HepG2 (cell line): Measurements from ENCODE around the gene IL1R1. TPM values are rescaled to one million over a fixed set of nuclear protein-coding genes. Genes with fewer than 3 reads are reported as not detected.

ENCODE experiments used
- CEBPG ChIP-seq: IDR thresholded peaks from 2 replicates; pipeline ENCODE4 v1.6.1; 2016
- ELF3 ChIP-seq: IDR thresholded peaks from 2 replicates; pipeline ENCODE4 v1.6.1; 2016; ENCODE audit warnings: missing genetic modification reagents, missing compliant biosample characterization
- FOSL1 ChIP-seq: sonication (generic); formaldehyde crosslinking; IDR thresholded peaks from 2 replicates; pipeline ENCODE4 v1.9.0; 2021; ENCODE audit warnings: missing genetic modification reagents, borderline replicate concordance
- FOSL2 ChIP-seq: sonication (generic); formaldehyde crosslinking; IDR thresholded peaks from 2 replicates; pipeline ENCODE4 v1.4.0; 2020; ENCODE audit warnings: missing genetic modification reagents
- FOXP1 ChIP-seq, 2 experiments: fragments of 450-650 bp in 1 of 2; IDR thresholded peaks; 2 replicates each; pipeline ENCODE4 v1.6.1; 2017 to 2018; ENCODE audit warnings: antibody characterized with exemption in 1 of 2
- HMGXB3 ChIP-seq: sonication (generic); formaldehyde crosslinking; IDR thresholded peaks from 2 replicates; pipeline ENCODE4 v1.4.0; 2020; ENCODE audit warnings: missing genetic modification reagents, borderline replicate concordance
- KAT7 ChIP-seq: IDR thresholded peaks from 2 replicates; pipeline ENCODE4 v1.6.1; 2018; ENCODE audit warnings: borderline replicate concordance, missing compliant biosample characterization
- MTA1 ChIP-seq: sonication (generic); formaldehyde crosslinking; IDR thresholded peaks from 2 replicates; pipeline ENCODE4 v1.4.0; 2020; ENCODE audit warnings: missing genetic modification reagents, mild to moderate bottlenecking, borderline replicate concordance
- MTF1 ChIP-seq: sonication (generic); formaldehyde crosslinking; IDR thresholded peaks from 2 replicates; pipeline ENCODE4 v1.5.0; 2020; ENCODE audit warnings: missing genetic modification reagents
- NFE2L2 ChIP-seq: fragments of 150-350 bp; IDR thresholded peaks from 2 replicates; pipeline ENCODE4 v1.6.1; 2014; ENCODE audit warnings: low read length
- NFKB2 ChIP-seq: sonication (generic); formaldehyde crosslinking; IDR thresholded peaks from 2 replicates; pipeline ENCODE4 v1.4.0; 2020; ENCODE audit warnings: missing genetic modification reagents, borderline replicate concordance
- NFYC ChIP-seq: IDR thresholded peaks from 2 replicates; pipeline ENCODE4 v1.6.1; 2016; ENCODE audit warnings: missing genetic modification reagents, missing compliant biosample characterization
- NPAS2 ChIP-seq: sonication (generic); formaldehyde crosslinking; IDR thresholded peaks from 2 replicates; pipeline ENCODE4 v1.8.0; 2022; ENCODE audit warnings: mild to moderate bottlenecking, missing genetic modification reagents, borderline replicate concordance
- SIX4 ChIP-seq: sonication (generic); formaldehyde crosslinking; IDR thresholded peaks from 2 replicates; pipeline ENCODE4 v1.4.0; 2020; ENCODE audit warnings: missing genetic modification reagents
- SPEN ChIP-seq: sonication (generic); formaldehyde crosslinking; IDR thresholded peaks from 2 replicates; pipeline ENCODE4 v1.5.1; 2020; ENCODE audit warnings: low read depth, mild to moderate bottlenecking, missing genetic modification reagents
- SSRP1 ChIP-seq: IDR thresholded peaks from 2 replicates; pipeline ENCODE4 v1.6.1; 2016; ENCODE audit warnings: control low read depth
- TEAD3 ChIP-seq: optimal IDR thresholded peaks from 2 replicates; pipeline ENCODE3; 2016; ENCODE audit warnings: borderline replicate concordance
- ZFP36 ChIP-seq: fragments of 150-350 bp; IDR thresholded peaks from 2 replicates; pipeline ENCODE4 v1.6.1; 2018; ENCODE audit warnings: borderline replicate concordance, low read length, low read depth; ENCODE audit not compliant: partially characterized antibody
- ZFYVE20 ChIP-seq: sonication (generic); formaldehyde crosslinking; IDR thresholded peaks from 2 replicates; pipeline ENCODE4 v1.8.0; 2023; ENCODE audit warnings: low read depth, mild to moderate bottlenecking, moderate library complexity, missing genetic modification reagents, borderline replicate concordance
- ZNF101 ChIP-seq: sonication (generic); formaldehyde crosslinking; IDR thresholded peaks from 2 replicates; pipeline ENCODE4 v1.4.0; 2020; ENCODE audit warnings: mild to moderate bottlenecking, low read depth, missing genetic modification reagents, borderline replicate concordance
- ZNF3 ChIP-seq: IDR thresholded peaks from 2 replicates; pipeline ENCODE4 v1.7.0; 2017; ENCODE audit warnings: inconsistent platforms
- ZNF777 ChIP-seq: sonication (generic); formaldehyde crosslinking; IDR thresholded peaks from 2 replicates; pipeline ENCODE4 v1.4.0; 2020; ENCODE audit warnings: missing genetic modification reagents
- polyA plus RNA-seq, 8 experiments: library from polyadenylated mRNA; depleted of rRNA in 3 of 8; stranded (reverse) in 7 of 8; unstranded in 1 of 8; fragments of >200 nt; fragmentation: Illumina TruSeq in 4 of 8; extraction: Trizol in 4 of 8; gene quantifications; 2 replicates each; pipeline versions ENCODE4 v1.2.1 to v1.2.3, GENCODE V29; 2011 to 2016; ENCODE audit warnings: low read depth in 4 of 8, missing spikeins in 1 of 8, mixed read lengths in 1 of 8; ENCODE audit not compliant: insufficient read depth in 1 of 8
- total RNA-seq, 5 experiments: library from RNA; depleted of rRNA; stranded (reverse); fragments of >200 nt; fragmentation: Illumina TruSeq; extraction: Trizol; gene quantifications; 2 replicates each; pipeline ENCODE4 v1.2.3, GENCODE V29; 2016; ENCODE audit warnings: low read depth in 1 of 5
- TF ChIP-seq, protein P1 (sequence below): sonication (generic); formaldehyde crosslinking; IDR thresholded peaks from 2 replicates; pipeline ENCODE4 v1.4.0; 2020; ENCODE audit warnings: mild to moderate bottlenecking, missing genetic modification reagents
- TF ChIP-seq, protein P2 (sequence below): sonication (generic); formaldehyde crosslinking; IDR thresholded peaks from 2 replicates; pipeline ENCODE4 v1.4.0; 2020; ENCODE audit warnings: mild to moderate bottlenecking, missing genetic modification reagents
- TF ChIP-seq, protein P3 (sequence below): sonication (generic); formaldehyde crosslinking; IDR thresholded peaks from 2 replicates; pipeline ENCODE4 v1.8.1; 2023; ENCODE audit warnings: mild to moderate bottlenecking, missing genetic modification reagents

The IL1R1 gene
- total and polyA plus RNA-seq, 2 of the 13 experiments (the other 11 are each of a cell fraction or from before 2014, with no cell fraction given), result 38.0 to 93.1 TPM

DNA sequence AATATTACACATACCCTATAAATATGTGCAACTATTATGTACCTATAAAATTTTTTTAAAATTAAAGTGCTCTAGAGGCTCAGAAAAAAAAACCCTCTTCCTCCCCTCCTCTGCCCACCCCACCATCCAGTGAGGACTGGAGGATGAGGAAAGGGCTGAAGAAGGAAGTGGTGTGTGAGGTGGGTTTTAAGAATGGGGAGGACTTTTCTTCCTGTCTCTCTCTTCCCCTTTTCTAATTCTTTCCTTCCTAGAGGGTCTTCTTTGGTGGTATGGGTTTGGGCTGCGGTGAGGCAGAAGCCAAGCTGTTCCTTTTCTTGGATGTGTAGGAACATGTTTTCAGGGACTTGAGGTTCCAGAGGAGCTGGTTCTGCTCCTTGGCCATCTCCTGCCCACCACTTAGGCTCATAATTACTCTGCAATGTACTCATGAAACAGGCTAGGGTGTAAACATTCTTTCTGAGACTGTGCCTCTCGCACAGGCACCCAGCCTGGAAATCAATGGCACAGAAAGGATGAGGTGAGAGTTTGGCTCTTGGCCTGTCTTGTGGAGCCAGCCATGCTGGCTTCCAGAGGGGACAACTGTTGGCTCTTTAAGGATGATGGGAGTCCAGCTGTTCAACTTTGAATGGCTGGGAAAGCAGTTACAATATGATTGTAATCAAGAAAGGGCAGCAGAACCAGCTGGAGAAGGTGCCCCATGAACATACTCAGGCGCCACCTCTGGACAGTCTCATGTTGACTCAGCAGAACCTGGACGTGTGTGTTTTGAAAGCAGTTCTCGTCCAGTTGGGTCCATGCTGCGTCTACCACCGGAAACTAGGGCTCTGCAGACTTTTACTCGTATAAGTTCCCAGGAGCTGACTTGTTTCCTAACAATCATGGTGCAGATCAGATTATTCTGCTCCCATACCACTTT is 82.5 kb downstream of the IL1R1 start (continued):
- no peak for TF ChIP-seq ZFP36
- no peak for TF ChIP-seq FOXP1 (IDR thresholded peaks at IDR 0.05)
- no peak for TF ChIP-seq FOXP1 (CRISPR knock-in tag; IDR thresholded peaks at IDR 0.05)
- TF ChIP-seq ZNF3 (CRISPR knock-in tag), result no peak
- 0 out of 2 replicates have a peak, but pooled peaks have one; percentile 32 for TF ChIP-seq FOSL2 (CRISPR knock-in tag)
- no peak for TF ChIP-seq KAT7 (CRISPR knock-in tag)
- TF ChIP-seq ZNF101, result no peak
- peak; percentile 82 for TF ChIP-seq ZNF777 (CRISPR knock-in tag)
- TF ChIP-seq, protein P1, sequence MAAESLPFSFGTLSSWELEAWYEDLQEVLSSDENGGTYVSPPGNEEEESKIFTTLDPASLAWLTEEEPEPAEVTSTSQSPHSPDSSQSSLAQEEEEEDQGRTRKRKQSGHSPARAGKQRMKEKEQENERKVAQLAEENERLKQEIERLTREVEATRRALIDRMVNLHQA, result no peak
- TF ChIP-seq HMGXB3 (CRISPR knock-in tag), result no peak
- TF ChIP-seq CEBPG (CRISPR knock-in tag), result no peak
- no peak for TF ChIP-seq FOSL1 (CRISPR knock-in tag)
- no peak for TF ChIP-seq SPEN
- TF ChIP-seq TEAD3, result no peak
- no peak for TF ChIP-seq NPAS2 (CRISPR knock-in tag)
- TF ChIP-seq, protein P2, sequence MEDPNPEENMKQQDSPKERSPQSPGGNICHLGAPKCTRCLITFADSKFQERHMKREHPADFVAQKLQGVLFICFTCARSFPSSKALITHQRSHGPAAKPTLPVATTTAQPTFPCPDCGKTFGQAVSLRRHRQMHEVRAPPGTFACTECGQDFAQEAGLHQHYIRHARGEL, result no peak
- TF ChIP-seq SSRP1, result no peak
- no peak for TF ChIP-seq NFKB2 (CRISPR knock-in tag)
- TF ChIP-seq NFE2L2, result peak; percentile 25
- TF ChIP-seq MTA1 (CRISPR knock-in tag), result no peak
- TF ChIP-seq ZFYVE20, result no peak
- TF ChIP-seq NFYC, result no peak
- TF ChIP-seq SIX4 (CRISPR knock-in tag), result no peak
- no peak for TF ChIP-seq MTF1 (CRISPR knock-in tag)
- TF ChIP-seq, protein P3, sequence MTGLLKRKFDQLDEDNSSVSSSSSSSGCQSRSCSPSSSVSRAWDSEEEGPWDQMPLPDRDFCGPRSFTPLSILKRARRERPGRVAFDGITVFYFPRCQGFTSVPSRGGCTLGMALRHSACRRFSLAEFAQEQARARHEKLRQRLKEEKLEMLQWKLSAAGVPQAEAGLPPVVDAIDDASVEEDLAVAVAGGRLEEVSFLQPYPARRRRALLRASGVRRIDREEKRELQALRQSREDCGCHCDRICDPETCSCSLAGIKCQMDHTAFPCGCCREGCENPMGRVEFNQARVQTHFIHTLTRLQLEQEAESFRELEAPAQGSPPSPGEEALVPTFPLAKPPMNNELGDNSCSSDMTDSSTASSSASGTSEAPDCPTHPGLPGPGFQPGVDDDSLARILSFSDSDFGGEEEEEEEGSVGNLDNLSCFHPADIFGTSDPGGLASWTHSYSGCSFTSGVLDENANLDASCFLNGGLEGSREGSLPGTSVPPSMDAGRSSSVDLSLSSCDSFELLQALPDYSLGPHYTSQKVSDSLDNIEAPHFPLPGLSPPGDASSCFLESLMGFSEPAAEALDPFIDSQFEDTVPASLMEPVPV (CRISPR knock-in tag), result no peak
- 0 out of 2 replicates have a peak, but pooled peaks have one; percentile 28 for TF ChIP-seq ELF3
